Lower leg skin (tissue), 3 donors: ENCODE measurements around the gene ANKRD39.

ENCODE experiments used
- POLR2A ChIP-seq, 2 donors: fragments of 450-650 bp; IDR thresholded peaks; one replicate each; pipeline ENCODE4 v1.6.1; 2016 to 2017; ENCODE audit warnings: antibody characterized with exemption in 2 of 2, mild to moderate bottlenecking in 1 of 2, moderate library complexity in 1 of 2
- TF ChIP-seq, protein P1 (sequence below), 3 donors: fragments of 450-650 bp; IDR thresholded peaks; one replicate each; pipeline ENCODE4 v1.5.1; 2016; ENCODE audit warnings: antibody characterized with exemption in 3 of 3, mild to moderate bottlenecking in 3 of 3, moderate library complexity in 2 of 3

DNA sequence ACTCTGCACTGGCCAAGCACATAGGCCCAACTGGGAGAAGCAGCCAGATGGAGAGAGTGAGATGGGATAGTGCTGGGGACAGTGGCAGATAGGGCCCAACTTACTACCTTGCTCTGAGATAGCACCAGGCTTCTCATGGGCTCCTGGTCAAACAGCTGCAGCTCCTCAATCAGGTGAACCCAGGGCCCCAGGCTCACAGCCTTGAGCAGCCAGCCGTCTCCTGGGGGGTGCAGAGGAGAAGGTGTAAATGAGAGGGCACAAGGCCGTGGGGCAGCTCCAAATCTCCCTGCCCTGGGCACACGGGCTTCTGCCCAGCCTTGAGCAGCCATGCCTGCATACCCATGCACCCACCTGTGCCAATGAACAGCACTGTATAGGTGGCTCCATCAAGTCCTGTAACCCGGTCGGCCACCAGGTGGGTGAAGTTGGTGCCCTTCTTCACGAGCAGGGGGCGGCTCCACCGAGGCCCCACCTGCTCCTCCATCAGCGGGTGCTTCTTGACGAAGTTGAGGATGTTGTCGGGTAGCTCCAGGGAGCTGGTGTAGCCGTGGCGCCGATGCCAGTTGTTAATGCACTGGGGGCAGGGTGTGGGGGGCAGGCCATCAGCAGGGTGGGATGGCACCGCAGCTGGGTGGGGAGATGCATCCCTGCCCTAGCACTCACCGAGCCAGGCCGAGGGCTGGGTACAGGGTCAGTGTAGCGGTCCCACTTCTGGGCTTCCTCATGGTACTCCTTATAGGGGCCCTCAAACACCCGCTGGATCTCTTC, 5.9 kb upstream of the ANKRD39 start:
- TF ChIP-seq, protein P1, sequence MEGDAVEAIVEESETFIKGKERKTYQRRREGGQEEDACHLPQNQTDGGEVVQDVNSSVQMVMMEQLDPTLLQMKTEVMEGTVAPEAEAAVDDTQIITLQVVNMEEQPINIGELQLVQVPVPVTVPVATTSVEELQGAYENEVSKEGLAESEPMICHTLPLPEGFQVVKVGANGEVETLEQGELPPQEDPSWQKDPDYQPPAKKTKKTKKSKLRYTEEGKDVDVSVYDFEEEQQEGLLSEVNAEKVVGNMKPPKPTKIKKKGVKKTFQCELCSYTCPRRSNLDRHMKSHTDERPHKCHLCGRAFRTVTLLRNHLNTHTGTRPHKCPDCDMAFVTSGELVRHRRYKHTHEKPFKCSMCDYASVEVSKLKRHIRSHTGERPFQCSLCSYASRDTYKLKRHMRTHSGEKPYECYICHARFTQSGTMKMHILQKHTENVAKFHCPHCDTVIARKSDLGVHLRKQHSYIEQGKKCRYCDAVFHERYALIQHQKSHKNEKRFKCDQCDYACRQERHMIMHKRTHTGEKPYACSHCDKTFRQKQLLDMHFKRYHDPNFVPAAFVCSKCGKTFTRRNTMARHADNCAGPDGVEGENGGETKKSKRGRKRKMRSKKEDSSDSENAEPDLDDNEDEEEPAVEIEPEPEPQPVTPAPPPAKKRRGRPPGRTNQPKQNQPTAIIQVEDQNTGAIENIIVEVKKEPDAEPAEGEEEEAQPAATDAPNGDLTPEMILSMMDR (IDR thresholded peaks at IDR 0.05) = no peak
- TF ChIP-seq POLR2A (IDR thresholded peaks at IDR 0.05) = no peak
